Activated T-cell treated with anti-CD3 and anti-CD28 coated beads, Interleukin-2, amount 50 U/mL, for 24 hours (primary cell): Measurements from ENCODE around the gene PLA2G2F.

ENCODE experiments used
- DNase-seq: peaks from one replicate; pipeline ENCODE4 v3.0.0-alpha.2; 2020
- H3K27ac Mint-ChIP-seq: 2 replicates; pipeline ENCODE4 v1.8.0; 2020; ENCODE audit warnings: mild to moderate bottlenecking, mixed read lengths
- H3K27me3 Mint-ChIP-seq: 2 replicates; pipeline ENCODE4 v1.8.0; 2020; ENCODE audit warnings: mixed read lengths
- H3K36me3 Mint-ChIP-seq: 2 replicates; pipeline ENCODE4 v1.8.0; 2020; ENCODE audit warnings: low read depth, mixed read lengths
- H3K4me1 Mint-ChIP-seq: 2 replicates; pipeline ENCODE4 v1.8.0; 2020; ENCODE audit warnings: low read depth, mixed read lengths
- H3K4me3 Mint-ChIP-seq: 2 replicates; pipeline ENCODE4 v1.8.0; 2020; ENCODE audit warnings: mild to moderate bottlenecking, moderate library complexity, mixed read lengths
- H3K9me3 Mint-ChIP-seq: 2 replicates; pipeline ENCODE4 v1.8.0; 2020; ENCODE audit warnings: mixed read lengths

Gene PLA2G2F

DNA sequence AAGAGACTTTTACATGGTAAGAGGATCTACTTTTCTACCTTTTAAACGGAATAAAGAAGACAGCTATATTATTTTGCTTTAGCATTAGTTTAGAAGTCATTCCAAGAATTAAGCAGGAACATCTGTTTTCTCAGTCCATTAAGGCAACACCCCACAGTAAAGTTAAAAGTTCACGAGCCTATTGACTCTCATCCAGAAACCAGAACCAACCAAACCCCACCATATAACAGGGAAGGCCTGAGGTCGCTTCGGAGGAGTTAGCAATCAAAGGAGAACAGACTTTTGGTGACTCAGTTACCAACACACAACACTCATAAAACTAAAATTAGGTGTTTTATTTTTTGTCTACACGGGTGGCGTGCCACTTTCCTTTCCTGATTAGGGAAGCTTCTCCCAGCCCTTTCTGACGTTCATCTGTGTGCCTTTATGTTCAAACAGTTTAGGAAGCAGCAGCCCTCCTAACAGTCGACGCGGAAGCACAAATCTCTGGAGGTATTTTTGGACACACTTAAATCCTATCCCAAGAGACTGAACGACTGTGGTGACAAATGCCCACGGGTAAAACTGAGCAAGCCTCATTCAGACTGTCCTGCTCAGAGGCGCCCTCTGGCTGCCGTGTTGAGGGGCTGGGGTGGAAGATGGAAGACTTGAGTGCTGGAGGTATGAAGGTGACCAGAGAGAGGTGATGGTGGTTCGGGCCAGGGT is 55.8 kb downstream of the PLA2G2F start:
- H3K27me3 Mint-ChIP-seq, result peaks cover 52% of the 10 kb centered on the region
- no peak overlapping the region for H3K4me3 Mint-ChIP-seq
- peak; percentile 85 for DNase-seq

DNA sequence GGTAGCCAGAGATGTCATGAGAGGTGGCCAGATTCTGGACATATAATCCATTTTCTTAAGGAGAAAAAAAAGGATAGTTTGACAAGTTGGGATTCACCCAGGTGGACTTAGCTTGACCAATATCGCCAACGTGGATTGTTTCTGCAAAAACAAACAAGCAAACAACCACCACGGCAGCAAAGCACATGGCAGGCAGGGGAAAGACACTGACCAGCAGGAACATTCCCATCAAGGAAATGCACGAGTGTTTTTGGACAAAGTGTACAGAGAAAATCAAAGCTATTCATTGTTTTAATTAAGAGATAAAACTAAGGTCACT is 56.3 kb downstream of the PLA2G2F start:
- H3K9me3 Mint-ChIP-seq, result no peaks in the 10 kb centered on the region
- H3K36me3 Mint-ChIP-seq, result no peaks in the 10 kb centered on the region
- DNase-seq, result no peak
- peaks cover 7% of the 10 kb centered on the region for H3K4me1 Mint-ChIP-seq
- H3K27me3 Mint-ChIP-seq, result peaks cover 52% of the 10 kb centered on the region
- H3K27ac Mint-ChIP-seq, result no peak overlapping the region
- no peak overlapping the region for H3K4me3 Mint-ChIP-seq

More for the DNA sequence above, 55.8 kb downstream of the PLA2G2F start:
- H3K36me3 Mint-ChIP-seq, result no peaks in the 10 kb centered on the region
- H3K9me3 Mint-ChIP-seq, result no peaks in the 10 kb centered on the region
- H3K4me1 Mint-ChIP-seq, result peaks cover 7% of the 10 kb centered on the region
- no peak overlapping the region for H3K27ac Mint-ChIP-seq

DNA sequence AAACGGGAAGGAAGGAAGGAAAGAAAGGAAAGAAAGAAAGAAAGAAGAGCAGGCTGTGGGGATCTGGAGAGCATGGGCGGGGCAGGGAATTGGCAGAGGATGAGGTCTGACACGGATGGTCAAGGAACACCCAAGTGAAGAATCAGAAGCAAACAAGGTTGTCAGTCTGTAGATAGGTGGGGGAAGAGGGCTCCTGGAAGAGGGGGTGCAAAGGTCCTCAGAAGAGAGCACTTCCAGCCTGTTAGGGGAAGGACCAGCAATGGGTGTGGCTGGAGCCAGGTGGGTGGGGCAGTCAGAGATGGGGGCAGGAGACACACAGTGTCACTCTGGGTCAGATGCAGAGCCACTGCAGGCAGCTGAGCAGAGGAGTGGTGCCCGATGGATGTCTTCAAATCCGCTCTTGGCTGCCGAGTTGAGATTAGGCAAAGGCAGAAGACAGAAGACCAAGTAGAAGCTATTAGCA is 58.2 kb downstream of the PLA2G2F start:
- H3K27ac Mint-ChIP-seq, result no peak overlapping the region
- H3K9me3 Mint-ChIP-seq, result no peaks in the 10 kb centered on the region
- peaks cover 7% of the 10 kb centered on the region for H3K4me1 Mint-ChIP-seq
- H3K4me3 Mint-ChIP-seq, result no peak overlapping the region
- H3K27me3 Mint-ChIP-seq, result peaks cover 43% of the 10 kb centered on the region
- H3K36me3 Mint-ChIP-seq, result no peaks in the 10 kb centered on the region
- DNase-seq, result no peak

- no peak overlapping the region for H3K27ac Mint-ChIP-seq
- peaks cover 7% of the 10 kb centered on the region for H3K4me1 Mint-ChIP-seq
- DNase-seq, result no peak
- no peak overlapping the region for H3K4me3 Mint-ChIP-seq
- H3K27me3 Mint-ChIP-seq, result peaks cover 34% of the 10 kb centered on the region
- H3K36me3 Mint-ChIP-seq, result no peaks in the 10 kb centered on the region
- no peaks in the 10 kb centered on the region for H3K9me3 Mint-ChIP-seq
Measured at GRCh38 chr1:20198296-20198695, 59.2 kb downstream of the PLA2G2F start.

DNA sequence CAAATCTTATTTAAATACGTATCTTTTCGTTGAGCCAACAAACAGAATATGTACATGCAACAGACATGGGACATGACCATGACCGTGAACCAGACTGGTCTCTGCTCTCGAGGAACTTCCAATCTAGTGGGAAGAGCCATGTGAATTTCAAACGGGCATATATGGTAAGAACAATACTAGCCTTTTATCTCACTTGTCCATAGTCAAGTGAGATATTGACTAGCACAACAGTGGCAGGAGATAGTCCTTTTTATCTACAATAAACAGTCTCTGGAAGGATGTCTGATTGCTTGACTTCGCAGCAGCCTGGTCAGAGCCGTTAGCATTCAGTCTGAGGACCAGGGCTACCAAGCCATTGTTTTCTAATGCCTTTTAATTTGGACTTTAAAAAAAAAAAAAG is 59.8 kb downstream of the PLA2G2F start:
- no peak overlapping the region for H3K27ac Mint-ChIP-seq
- peaks cover 34% of the 10 kb centered on the region for H3K27me3 Mint-ChIP-seq
- peaks cover 7% of the 10 kb centered on the region for H3K4me1 Mint-ChIP-seq
- DNase-seq, result no peak
- no peaks in the 10 kb centered on the region for H3K9me3 Mint-ChIP-seq
- no peak overlapping the region for H3K4me3 Mint-ChIP-seq
- no peaks in the 10 kb centered on the region for H3K36me3 Mint-ChIP-seq

GRCh38 chr1:20199403-20199802 is 60.3 kb downstream of the PLA2G2F start:
- peaks cover 7% of the 10 kb centered on the region for H3K4me1 Mint-ChIP-seq
- no peak for DNase-seq
- no peak overlapping the region for H3K27ac Mint-ChIP-seq
- no peaks in the 10 kb centered on the region for H3K9me3 Mint-ChIP-seq
- no peaks in the 10 kb centered on the region for H3K36me3 Mint-ChIP-seq
- no peak overlapping the region for H3K4me3 Mint-ChIP-seq
- H3K27me3 Mint-ChIP-seq, result peaks cover 32% of the 10 kb centered on the region

DNA sequence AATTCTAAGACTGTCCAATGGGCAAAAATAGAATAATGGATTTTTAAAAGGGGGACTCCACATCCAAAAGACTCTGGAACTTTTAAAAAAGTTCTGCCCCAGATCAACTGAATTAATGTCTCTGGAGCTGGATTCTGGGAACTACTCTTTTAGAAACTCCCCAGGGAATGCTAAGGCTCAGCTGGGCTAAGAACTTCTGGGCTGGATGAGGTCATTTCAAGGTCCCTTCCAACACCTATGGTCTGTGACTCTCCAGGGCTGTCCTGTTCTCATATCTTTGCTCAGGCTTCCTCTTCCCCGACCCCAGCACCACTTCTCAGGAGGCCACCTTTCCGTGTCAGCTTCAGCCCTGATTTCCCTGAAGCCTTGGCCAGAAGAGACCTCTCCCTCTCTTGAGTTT is 60.7 kb downstream of the PLA2G2F start:
- no peaks in the 10 kb centered on the region for H3K36me3 Mint-ChIP-seq
- H3K9me3 Mint-ChIP-seq, result no peaks in the 10 kb centered on the region
- H3K4me1 Mint-ChIP-seq, result peaks cover 5% of the 10 kb centered on the region
- no peak overlapping the region for H3K4me3 Mint-ChIP-seq
- H3K27me3 Mint-ChIP-seq, result peaks cover 29% of the 10 kb centered on the region
- H3K27ac Mint-ChIP-seq, result no peak overlapping the region
- DNase-seq, result no peak
